ENCODE data around the gene FILIP1L. TPM values are rescaled to one million over a fixed set of nuclear protein-coding genes. Genes with fewer than 3 reads are reported as not detected.

FILIP1L gene
- total RNA-seq, 1 experiment from 2014 or later, result 0.07 TPM

DNA sequence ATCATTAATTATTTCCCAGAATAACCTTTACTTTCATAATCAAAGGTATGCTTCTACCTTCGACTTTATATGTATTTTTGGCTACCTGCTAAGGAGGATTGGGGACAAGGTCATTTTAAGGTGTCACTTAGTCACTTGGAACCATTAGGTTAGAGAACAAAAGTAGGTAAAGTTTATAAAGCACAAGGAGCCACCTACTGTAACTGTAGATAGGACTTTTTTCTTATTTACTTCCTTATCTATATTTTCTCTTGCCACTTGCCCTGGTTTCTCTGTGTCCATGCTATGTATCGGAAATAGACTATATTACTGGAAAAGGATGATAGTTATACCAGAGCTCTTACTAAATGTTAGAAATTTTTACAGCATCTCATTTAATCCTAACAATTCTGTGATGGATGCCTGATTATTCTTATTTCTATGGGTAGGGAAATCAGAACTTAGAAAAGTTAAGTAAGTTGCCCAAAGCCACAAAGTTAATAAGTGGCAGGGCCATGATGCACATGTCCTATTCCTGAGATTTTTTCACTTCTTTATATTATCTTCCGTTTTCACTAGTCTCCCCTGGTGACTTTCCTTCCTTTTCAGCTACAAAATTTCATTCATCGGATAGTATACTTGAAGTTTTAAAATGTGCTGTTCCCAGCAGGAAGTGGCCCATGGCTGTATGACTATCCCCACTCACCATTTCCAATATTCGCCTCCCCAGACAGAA is 164.2 kb downstream of the FILIP1L start:
- Histone ChIP-seq H4K91ac (ENCODE audit: insufficient read length, low read depth, low read length) (no peak overlapping the region), H3K4me2 (ENCODE audit: insufficient read depth, insufficient read length, low read length) (no peak overlapping the region), H2BK120ac (ENCODE audit: low read depth, low read length, poor library complexity, severe bottlenecking) (no peak overlapping the region), H4K8ac (replicated peaks; ENCODE audit: insufficient read length, low read depth, low read length) (no peak overlapping the region), H3K79me1 (ENCODE audit: insufficient read depth, low read depth, low read length, poor library complexity, severe bottlenecking) (no peaks in the 10 kb centered on the region), H2BK5ac (ENCODE audit: insufficient read length, low read length) (no peak overlapping the region), H3K27me3 (ENCODE audit: insufficient read depth, low read length) (no peaks in the 10 kb centered on the region), H3K23ac (ENCODE audit: insufficient read length, low read depth, low read length) (no peak overlapping the region), H2BK20ac (ENCODE audit: low read depth, low read length, poor library complexity, severe bottlenecking) (no peak overlapping the region), H2AFZ (ENCODE audit: low read length) (no peak overlapping the region), H3K14ac (ENCODE audit: insufficient read depth, low read length) (no peak overlapping the region), H3K18ac (ENCODE audit: insufficient read length, low read depth, low read length) (no peak overlapping the region), H4K20me1 (ENCODE audit: control insufficient read depth, insufficient read depth, insufficient read length) (no peaks in the 10 kb centered on the region), H3K79me2 (ENCODE audit: insufficient read depth, low read length) (no peaks in the 10 kb centered on the region), H3K9me3 (ENCODE audit: control insufficient read depth, low read depth, low read length) (no peaks in the 10 kb centered on the region), H3K23me2 (ENCODE audit: insufficient read length, low read depth, low read length, poor library complexity, severe bottlenecking) (no peaks in the 10 kb centered on the region), H3K9ac (ENCODE audit: extremely low read depth, insufficient read length, low read length) (no peak overlapping the region), H2BK12ac (ENCODE audit: insufficient read length, low read depth, low read length) (no peak overlapping the region), H3K4ac (ENCODE audit: low read depth, low read length) (no peak overlapping the region), H3K27ac (ENCODE audit: insufficient read length, low read depth, low read length) (no peak overlapping the region), H4K5ac (ENCODE audit: insufficient read length, low read depth, low read length) (no peak overlapping the region), H2AK5ac (ENCODE audit: insufficient read length, low read length) (no peak overlapping the region), H3T11ph (ENCODE audit: low read length) (no peak overlapping the region), H3K4me1 (ENCODE audit: insufficient read depth, low read length) (no peaks in the 10 kb centered on the region; the same call in 1 of the 2 replicates), H3K56ac (ENCODE audit: insufficient read length, low read depth, low read length) (no peak overlapping the region), H2BK15ac (ENCODE audit: low read depth, low read length) (no peak overlapping the region)
- Mint-ChIP-seq H3K36me3 (ENCODE audit: insufficient read depth in 1 of 3, low read depth in 3 of 3) (no peaks in the 10 kb centered on the region; a peak in 1 of 7 replicates), H3K4me1 (peaks cover 15 to 17% of the 10 kb centered on the region in 2 experiments), H3K27me3 (ENCODE audit: low read depth) (no peaks in the 10 kb centered on the region), H3K27ac (no peak overlapping the region), H3K9me3 (no peaks in the 10 kb centered on the region), H3K4me3 (no peak overlapping the region)
- DNase-seq, result no peak
- WGBS (ENCODE audit: extremely low coverage, insufficient read length, low lambda C conversion rate), result no CpG with 5 or more reads among the region's 5 CpGs
- TF ChIP-seq, protein P1, sequence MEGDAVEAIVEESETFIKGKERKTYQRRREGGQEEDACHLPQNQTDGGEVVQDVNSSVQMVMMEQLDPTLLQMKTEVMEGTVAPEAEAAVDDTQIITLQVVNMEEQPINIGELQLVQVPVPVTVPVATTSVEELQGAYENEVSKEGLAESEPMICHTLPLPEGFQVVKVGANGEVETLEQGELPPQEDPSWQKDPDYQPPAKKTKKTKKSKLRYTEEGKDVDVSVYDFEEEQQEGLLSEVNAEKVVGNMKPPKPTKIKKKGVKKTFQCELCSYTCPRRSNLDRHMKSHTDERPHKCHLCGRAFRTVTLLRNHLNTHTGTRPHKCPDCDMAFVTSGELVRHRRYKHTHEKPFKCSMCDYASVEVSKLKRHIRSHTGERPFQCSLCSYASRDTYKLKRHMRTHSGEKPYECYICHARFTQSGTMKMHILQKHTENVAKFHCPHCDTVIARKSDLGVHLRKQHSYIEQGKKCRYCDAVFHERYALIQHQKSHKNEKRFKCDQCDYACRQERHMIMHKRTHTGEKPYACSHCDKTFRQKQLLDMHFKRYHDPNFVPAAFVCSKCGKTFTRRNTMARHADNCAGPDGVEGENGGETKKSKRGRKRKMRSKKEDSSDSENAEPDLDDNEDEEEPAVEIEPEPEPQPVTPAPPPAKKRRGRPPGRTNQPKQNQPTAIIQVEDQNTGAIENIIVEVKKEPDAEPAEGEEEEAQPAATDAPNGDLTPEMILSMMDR (conservative IDR thresholded peaks at IDR 0.05), result no peak
